Muscle layer of duodenum (tissue), 2 donors: ENCODE results near the gene PRKCZ.
A peak's percentile ranks its signal among the peaks of the same experiment; 100 is the strongest.

ENCODE experiments used
- H3K27ac ChIP-seq: one replicate; pipeline ENCODE4 v1.7.0; 2013; ENCODE audit warnings: mild to moderate bottlenecking, low read length
- H3K27me3 ChIP-seq: one replicate; pipeline ENCODE4 v1.7.0; 2013; ENCODE audit warnings: low read depth, mild to moderate bottlenecking, control low read depth, low read length
- H3K36me3 ChIP-seq, 2 donors: one replicate each; pipeline ENCODE4 v1.7.0; 2013; ENCODE audit warnings: low read length in 2 of 2, control low read depth in 1 of 2, mild to moderate bottlenecking in 1 of 2; ENCODE audit not compliant: insufficient read depth in 2 of 2, control insufficient read depth in 1 of 2
- H3K4me1 ChIP-seq, 2 donors: one replicate each; pipeline ENCODE4 v1.7.0; 2013; ENCODE audit warnings: low read length in 2 of 2, mild to moderate bottlenecking in 2 of 2, control low read depth in 1 of 2, moderate library complexity in 1 of 2; ENCODE audit not compliant: insufficient read depth in 2 of 2, control insufficient read depth in 1 of 2
- H3K4me3 ChIP-seq, 2 donors: one replicate each; pipeline ENCODE4 v1.7.0; 2013; ENCODE audit warnings: low read length in 2 of 2, low read depth in 1 of 2, mild to moderate bottlenecking in 1 of 2
- H3K9me3 ChIP-seq, 2 donors: one replicate each; pipeline ENCODE4 v1.7.0; 2013; ENCODE audit warnings: low read length in 2 of 2, control low read depth in 1 of 2, mild to moderate bottlenecking in 1 of 2; ENCODE audit not compliant: control insufficient read depth in 1 of 2
- donor health status: healthy.

PRKCZ gene

DNA sequence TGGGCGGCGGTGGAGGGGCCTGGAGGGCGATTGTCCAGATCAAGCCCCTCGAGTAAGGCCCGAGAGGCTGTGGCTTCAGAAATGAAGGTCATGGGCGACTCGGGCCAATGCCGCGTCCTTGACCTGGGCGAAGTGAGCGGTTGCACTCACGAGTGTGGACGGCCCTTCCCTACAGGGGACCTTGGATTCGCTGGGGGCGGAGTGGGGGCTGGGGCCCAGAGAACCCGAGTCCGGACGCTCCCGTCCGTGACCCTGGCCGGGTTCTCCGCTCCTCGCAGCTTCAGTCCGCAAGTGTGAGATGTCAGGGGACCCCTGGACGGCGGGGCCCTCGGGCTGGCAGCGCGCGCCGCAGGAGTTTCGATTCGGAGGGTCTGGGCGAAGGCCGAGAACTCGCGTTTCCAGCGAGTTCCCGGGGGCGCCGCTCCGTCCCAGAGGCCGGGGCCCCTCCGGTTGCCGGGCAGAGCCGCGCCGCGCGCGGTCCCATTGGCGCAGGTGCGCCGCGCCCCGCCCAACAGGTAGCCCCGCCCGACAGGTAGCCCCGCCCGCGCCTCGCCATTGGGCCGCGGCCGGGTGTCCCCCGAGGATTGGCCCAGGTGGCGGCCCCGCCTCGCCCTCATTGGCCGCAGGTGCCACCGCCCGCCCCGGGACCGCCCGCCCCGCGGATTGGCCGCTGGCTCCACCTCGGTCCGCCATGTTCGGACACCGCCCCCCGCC, at the start of gene PRKCZ:
Gene PRKCZ (plus strand): TSS at position 694 of the 714 bp plus-strand sequence. CDS start 220 bp downstream, outside the sequence.
- Histone ChIP-seq H3K4me3 (peak within 1 kb of the TSS; percentile 39 to 65), H3K36me3 (no peaks in the 10 kb centered on the region), H3K4me1 (peaks cover 0 to 22% of the 10 kb centered on the region in 2 donors), H3K27ac (peak within 1 kb of the TSS; percentile 8), H3K9me3 (no peaks in the 10 kb centered on the region), H3K27me3 (peaks cover 20% of the 10 kb centered on the region)

DNA sequence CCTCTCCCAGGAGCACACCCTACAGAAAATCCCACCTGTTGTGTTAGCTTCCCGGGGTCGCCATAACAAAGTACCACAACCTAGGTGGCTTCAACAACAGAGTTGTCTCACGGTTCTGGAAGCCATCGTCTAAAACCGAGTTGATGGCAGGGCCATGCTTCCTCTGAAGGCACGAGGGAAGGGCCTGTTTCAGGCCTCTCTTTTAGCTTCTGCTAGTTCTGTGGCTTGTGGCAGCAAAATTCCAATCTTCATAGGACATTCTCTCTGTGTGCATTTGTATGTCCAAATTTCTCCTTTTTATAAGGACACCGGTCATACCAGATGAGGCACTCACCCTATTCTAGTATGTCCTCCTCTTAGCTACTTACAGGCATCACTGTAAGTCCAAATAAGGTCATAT, 49.8 kb upstream of the PRKCZ start:
- Histone ChIP-seq H3K27me3 (peaks cover 4% of the 10 kb centered on the region), H3K4me1 (peaks cover 0 to 5% of the 10 kb centered on the region in 2 donors), H3K4me3 (no peak overlapping the region), H3K9me3 (no peaks in the 10 kb centered on the region), H3K36me3 (no peaks in the 10 kb centered on the region), H3K27ac (no peak overlapping the region)

DNA sequence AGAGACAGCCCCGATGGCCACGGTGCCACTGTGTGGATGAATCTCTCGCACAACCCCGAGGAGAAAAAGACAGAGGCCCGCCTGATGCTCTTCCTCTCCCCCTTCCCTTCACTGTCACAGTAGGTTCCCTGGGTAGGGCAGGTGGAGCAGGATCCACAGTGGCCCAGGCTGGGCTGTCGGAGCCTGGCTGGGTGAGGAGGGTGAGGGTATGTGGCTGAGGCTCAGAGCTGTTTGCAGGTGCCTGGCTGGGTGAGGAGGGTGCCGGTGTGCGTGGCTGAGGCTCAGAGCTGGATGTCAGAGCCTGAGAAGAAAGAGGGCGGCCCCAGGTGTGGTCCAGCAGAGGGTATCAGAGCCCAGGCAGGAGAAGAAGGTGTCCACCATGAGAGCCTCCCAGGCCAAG, 49.4 kb upstream of the PRKCZ start:
- Histone ChIP-seq H3K4me3 (no peak overlapping the region), H3K9me3 (no peaks in the 10 kb centered on the region), H3K27ac (no peak overlapping the region), H3K4me1 (peaks cover 0 to 5% of the 10 kb centered on the region in 2 donors), H3K36me3 (no peaks in the 10 kb centered on the region), H3K27me3 (peaks cover 4% of the 10 kb centered on the region)

DNA sequence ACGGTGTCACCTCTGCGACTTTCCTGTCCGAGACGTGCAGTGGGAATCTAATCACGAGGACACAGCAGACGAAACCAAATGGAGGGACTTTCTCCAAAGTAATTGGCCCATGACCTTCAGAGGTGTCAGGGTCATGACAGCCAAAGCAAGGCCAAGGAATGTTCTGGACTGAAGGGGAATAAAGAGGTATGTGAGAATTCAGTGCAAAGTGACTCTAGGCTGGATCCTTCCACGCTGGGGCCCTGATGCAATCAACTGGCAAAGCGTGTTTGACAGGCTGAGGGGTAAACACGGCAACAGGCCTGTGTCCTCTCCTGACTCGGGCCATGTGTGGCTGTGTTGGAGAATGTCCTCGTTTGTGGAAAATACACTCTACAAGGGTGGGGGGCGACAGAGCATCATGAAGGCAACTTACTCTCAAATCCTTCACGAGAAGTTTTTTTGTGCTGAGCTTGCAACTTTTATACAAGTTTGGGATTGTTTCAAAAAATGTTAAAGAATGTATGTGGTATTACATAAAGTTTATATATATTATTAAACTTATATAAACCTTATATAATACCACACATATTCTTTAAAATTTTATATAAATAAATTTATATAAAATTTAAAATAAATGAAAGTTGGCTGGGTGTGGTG, 48.3 kb upstream of the PRKCZ start:
- no peak overlapping the region for H3K27ac ChIP-seq
- H3K4me3 ChIP-seq, result no peak overlapping the region
- peaks cover 4% of the 10 kb centered on the region for H3K27me3 ChIP-seq
- no peaks in the 10 kb centered on the region for H3K9me3 ChIP-seq
- H3K4me1 ChIP-seq, result peaks cover 0 to 5% of the 10 kb centered on the region in 2 donors
- H3K36me3 ChIP-seq, result no peaks in the 10 kb centered on the region

DNA sequence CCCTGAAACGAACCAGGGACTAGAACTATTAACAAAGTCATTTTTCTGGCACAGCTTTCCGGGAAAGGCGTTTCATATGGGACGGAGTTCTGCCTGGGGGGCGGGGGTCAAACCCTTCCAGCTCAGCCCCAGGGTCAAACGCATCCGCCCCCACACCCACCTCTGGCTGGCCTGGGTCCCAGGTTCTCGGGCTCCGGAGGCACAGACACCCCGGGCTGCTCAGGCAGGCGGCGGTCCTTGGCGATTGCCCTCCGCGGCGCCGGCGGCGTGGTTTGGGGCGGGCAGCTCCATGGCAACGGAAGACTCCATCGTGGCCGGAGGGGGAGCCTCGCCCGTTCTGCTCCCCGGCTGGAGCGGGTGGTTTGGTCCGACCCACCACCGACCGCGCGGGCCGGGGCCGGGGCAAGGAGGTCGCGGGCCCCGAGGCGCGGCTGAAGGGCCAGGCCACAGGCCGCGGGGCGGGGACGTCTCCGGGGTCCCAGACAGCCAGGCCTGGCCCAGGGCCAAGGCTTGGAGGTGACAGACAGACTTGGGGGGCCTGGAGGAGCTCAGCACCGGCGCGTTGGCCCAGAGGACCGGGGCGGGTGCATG, 46.6 kb upstream of the PRKCZ start, which contains the start of gene CFAP74:
Gene CFAP74 (minus strand): TSS at position 246 of the 591 bp plus-strand sequence. CDS start 12,830 bp downstream, outside the sequence.
- Histone ChIP-seq H3K27me3 (peaks cover 4% of the 10 kb centered on the region), H3K9me3 (no peaks in the 10 kb centered on the region), H3K36me3 (no peaks in the 10 kb centered on the region), H3K4me1 (peaks cover 0 to 5% of the 10 kb centered on the region in 2 donors), H3K4me3 (no peak within 1 kb of the TSS), H3K27ac (no peak within 1 kb of the TSS)

- Histone ChIP-seq H3K36me3 (no peaks in the 10 kb centered on the region), H3K27me3 (peaks cover 4% of the 10 kb centered on the region), H3K9me3 (no peaks in the 10 kb centered on the region), H3K4me3 (no peak overlapping the region), H3K4me1 (peaks cover 0 to 5% of the 10 kb centered on the region in 2 donors), H3K27ac (no peak overlapping the region)
Measured at GRCh38 chr1:2004856-2005255, 45.4 kb upstream of the PRKCZ start.

- no peaks in the 10 kb centered on the region for H3K36me3 ChIP-seq
- no peak overlapping the region for H3K27ac ChIP-seq
- H3K4me3 ChIP-seq, result no peak overlapping the region
- no peaks in the 10 kb centered on the region for H3K9me3 ChIP-seq
- H3K4me1 ChIP-seq, result no peaks in the 10 kb centered on the region
- no peaks in the 10 kb centered on the region for H3K27me3 ChIP-seq
Measured at GRCh38 chr1:2009101-2010053, 40.8 kb upstream of the PRKCZ start.

- Histone ChIP-seq H3K4me1 (no peaks in the 10 kb centered on the region), H3K36me3 (no peaks in the 10 kb centered on the region), H3K4me3 (no peak overlapping the region), H3K27me3 (no peaks in the 10 kb centered on the region), H3K27ac (no peak overlapping the region), H3K9me3 (no peaks in the 10 kb centered on the region)
Measured at GRCh38 chr1:2014181-2014580, 36.0 kb upstream of the PRKCZ start.

DNA sequence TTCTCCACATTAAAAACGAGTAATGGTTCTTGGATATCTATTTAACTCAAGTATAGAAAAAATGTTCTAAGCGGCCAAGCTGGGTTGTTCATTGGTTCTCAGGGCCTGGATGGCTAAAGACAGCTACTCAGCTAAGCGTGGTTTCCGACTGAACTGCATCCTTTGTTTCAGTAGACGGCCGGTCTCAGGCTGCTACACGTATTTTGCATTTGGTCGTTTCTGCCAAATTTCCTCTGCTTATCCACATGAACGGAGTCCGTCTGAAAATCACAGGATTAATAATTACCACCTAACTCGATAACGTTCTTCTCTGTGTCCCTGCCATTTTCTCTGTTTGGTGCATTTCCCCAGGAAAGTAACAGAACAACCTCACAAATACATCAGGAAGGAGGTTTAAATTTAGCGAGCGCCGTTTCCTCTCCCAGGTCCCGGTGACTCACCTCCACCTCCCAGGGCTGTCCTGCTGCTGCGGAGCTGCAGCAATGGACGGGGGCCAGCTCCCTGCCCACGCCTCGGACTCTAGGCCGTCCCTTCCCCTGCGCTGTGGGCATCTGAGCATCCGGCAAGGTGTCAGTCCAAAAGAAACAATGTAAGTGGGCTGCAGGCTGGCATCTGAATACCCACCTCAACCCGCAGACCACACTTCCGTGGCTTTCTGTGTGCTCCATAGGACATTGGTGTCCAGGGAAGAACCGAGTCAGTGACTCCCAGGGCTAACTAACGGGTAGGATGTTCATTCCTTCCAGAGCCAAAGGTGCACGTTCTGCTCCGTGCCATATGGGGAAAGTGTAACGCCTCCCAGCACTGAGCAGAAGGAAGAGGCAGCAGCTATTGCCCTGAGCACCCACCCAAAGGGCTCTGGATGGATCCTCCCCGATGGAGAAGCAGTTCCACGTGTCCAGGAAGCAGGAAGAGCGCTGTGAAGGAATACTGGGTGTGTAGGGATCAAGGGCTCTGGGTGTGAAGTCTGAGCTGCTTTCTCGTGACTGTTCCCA, 35.2 kb upstream of the PRKCZ start:
- H3K4me1 ChIP-seq, result peaks cover 0 to 5% of the 10 kb centered on the region in 2 donors
- no peaks in the 10 kb centered on the region for H3K9me3 ChIP-seq
- H3K27me3 ChIP-seq, result peaks cover 4% of the 10 kb centered on the region
- no peak overlapping the region for H3K4me3 ChIP-seq
- H3K27ac ChIP-seq, result no peak overlapping the region
- H3K36me3 ChIP-seq, result no peaks in the 10 kb centered on the region

DNA sequence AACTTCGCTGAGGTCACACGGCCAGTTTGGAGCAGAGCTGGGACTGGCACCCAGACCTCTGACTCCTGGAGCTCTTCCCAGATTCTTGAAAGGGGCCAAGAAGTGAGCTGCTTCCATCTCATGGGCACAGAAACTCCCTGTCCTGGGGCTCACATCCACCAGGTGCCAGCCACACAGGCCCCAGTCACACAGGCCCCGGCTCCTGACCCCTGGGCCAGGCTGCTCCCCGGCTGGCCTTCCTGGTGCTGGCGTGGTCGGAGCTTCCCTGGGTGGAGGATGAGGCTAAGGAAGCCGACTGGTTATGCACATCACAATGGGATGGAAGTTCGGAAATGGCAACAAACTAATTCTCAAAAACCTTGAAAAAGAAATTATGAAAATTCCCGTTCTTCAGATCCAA, 34.1 kb upstream of the PRKCZ start:
- Histone ChIP-seq H3K27me3 (peaks cover 15% of the 10 kb centered on the region), H3K4me3 (no peak overlapping the region), H3K4me1 (peaks cover 0 to 5% of the 10 kb centered on the region in 2 donors), H3K36me3 (no peaks in the 10 kb centered on the region), H3K27ac (no peak overlapping the region), H3K9me3 (no peaks in the 10 kb centered on the region)
